ENCODE results near the gene GYPC. TPM values are rescaled to one million over a fixed set of nuclear protein-coding genes. Genes with fewer than 3 reads are reported as not detected.
"Not testable (repeated sequence)": the region's sequence is repeated elsewhere in the genome, so short reads cannot be mapped to it uniquely, and the experiment has no call there.

GYPC gene
- total and polyA plus RNA-seq, 2 of the 4 experiments (the other 2 are of a cell fraction), result 53.4 to 96.3 TPM

GRCh38 chr2:126715576-126716406, 59.8 kb downstream of the GYPC start:
- no peak for ATAC-seq (ENCODE audit: low read depth)

GRCh38 chr2:126717277-126717676, 61.3 kb downstream of the GYPC start:
- CTCF ChIA-PET; H3K9me1 ChIP-seq (ENCODE audit: insufficient read depth, low read length); intact Hi-C loops (cut with micrococcal nuclease); BruUV-seq (replicated peaks); H2BK20ac ChIP-seq (ENCODE audit: low read depth, low read length); H3K4me3 ChIP-seq (ENCODE audit: insufficient read depth, low read depth, low read length); POLR2A ChIA-PET (ENCODE audit: unreplicated experiment); H2BK5ac ChIP-seq (ENCODE audit: low read depth, low read length, poor library complexity, severe bottlenecking); DNase-seq; H3K9ac ChIP-seq (ENCODE audit: low read depth, low read length); H3K18ac ChIP-seq (ENCODE audit: low read depth, low read length); in situ Hi-C loops (cut with MboI; ENCODE audit: low sequenced_read_pairs); H4K8ac ChIP-seq (ENCODE audit: low read depth in 2 of 2, low read length in 2 of 2); H3K4ac ChIP-seq (ENCODE audit: low read depth, low read length); H3K27me3 ChIP-seq (ENCODE audit: control insufficient read depth, insufficient read depth, low read length); H3K23ac ChIP-seq (ENCODE audit: low read depth, low read length); ATAC-seq (ENCODE audit: low read depth); H2BK120ac ChIP-seq (ENCODE audit: low read depth, low read length); H3K27ac ChIP-seq (ENCODE audit: insufficient read depth, low read length); H3K4me2 ChIP-seq (ENCODE audit: low read depth, low read length); H3K14ac ChIP-seq (replicated peaks; ENCODE audit: low read depth, low read length); H3K36me3 ChIP-seq (ENCODE audit: control insufficient read depth, insufficient read depth, low read length); H3K4me1 ChIP-seq (ENCODE audit: control insufficient read depth, insufficient read depth, low read length); dilution Hi-C loops (cut with HindIII; ENCODE audit: low sequenced_read_pairs, unreplicated experiment); H4K5ac ChIP-seq (ENCODE audit: low read depth, low read length); H3K9me3 ChIP-seq (ENCODE audit: control insufficient read depth, insufficient read depth, low read length); H3K79me1 ChIP-seq (ENCODE audit: low read depth in 1 of 2, low read length in 2 of 2); H2BK15ac ChIP-seq (ENCODE audit: low read depth, low read length); H3K56ac ChIP-seq (ENCODE audit: extremely low read depth, insufficient read depth, low read length); H4K91ac ChIP-seq (ENCODE audit: insufficient read depth, low read depth, low read length); H2AFZ ChIP-seq (replicated peaks; ENCODE audit: low read length, poor library complexity); H2AK5ac ChIP-seq (ENCODE audit: low read depth, low read length); H2AK9ac ChIP-seq (replicated peaks; ENCODE audit: low read depth, low read length, poor library complexity); H4K20me1 ChIP-seq (ENCODE audit: insufficient read depth, low read length): not testable (repeated sequence)
- 100% methylated on average over 1 of the region's 10 CpGs; no CpG with 5 or more reads in 1 of the 2 experiments for WGBS, 2 experiments (ENCODE audit: extremely low coverage in 2 of 2, insufficient read length in 1 of 2)

More at GRCh38 chr2:126715576-126716406, 59.8 kb downstream of the GYPC start:
- Histone ChIP-seq H3K14ac (replicated peaks; ENCODE audit: low read depth, low read length) (no peak overlapping the region), H4K8ac (ENCODE audit: low read depth in 2 of 2, low read length in 2 of 2) (no peak overlapping the region), H3K27me3 (ENCODE audit: control insufficient read depth, insufficient read depth, low read length) (peaks cover 13% of the 10 kb centered on the region), H3K9me1 (ENCODE audit: insufficient read depth, low read length) (no peaks in the 10 kb centered on the region), H4K5ac (ENCODE audit: low read depth, low read length) (no peak overlapping the region), H2BK120ac (ENCODE audit: low read depth, low read length) (no peak overlapping the region), H3K18ac (ENCODE audit: low read depth, low read length) (no peak overlapping the region), H3K4me2 (ENCODE audit: low read depth, low read length) (no peak overlapping the region), H2AK9ac (replicated peaks; ENCODE audit: low read depth, low read length, poor library complexity) (no peak overlapping the region), H2BK20ac (ENCODE audit: low read depth, low read length) (no peak overlapping the region), H3K27ac (ENCODE audit: insufficient read depth, low read length) (no peak overlapping the region), H3K4me3 (ENCODE audit: insufficient read depth, low read depth, low read length) (no peak overlapping the region), H4K91ac (ENCODE audit: insufficient read depth, low read depth, low read length) (no peak overlapping the region), H2BK15ac (ENCODE audit: low read depth, low read length) (no peak overlapping the region), H2AFZ (replicated peaks; ENCODE audit: low read length, poor library complexity) (no peak overlapping the region), H2AK5ac (ENCODE audit: low read depth, low read length) (no peak overlapping the region), H3K9ac (ENCODE audit: low read depth, low read length) (no peak overlapping the region), H3K23ac (ENCODE audit: low read depth, low read length) (no peak overlapping the region), H3K56ac (ENCODE audit: extremely low read depth, insufficient read depth, low read length) (no peak overlapping the region), H2BK5ac (ENCODE audit: low read depth, low read length, poor library complexity, severe bottlenecking) (no peak overlapping the region), H3K4ac (ENCODE audit: low read depth, low read length) (no peak overlapping the region), H3K9me3 (ENCODE audit: control insufficient read depth, insufficient read depth, low read length) (no peaks in the 10 kb centered on the region), H3K4me1 (ENCODE audit: control insufficient read depth, insufficient read depth, low read length) (no peaks in the 10 kb centered on the region), H4K20me1 (ENCODE audit: insufficient read depth, low read length) (no peaks in the 10 kb centered on the region), H3K36me3 (ENCODE audit: control insufficient read depth, insufficient read depth, low read length) (no peaks in the 10 kb centered on the region), H3K79me1 (ENCODE audit: low read depth in 1 of 2, low read length in 2 of 2) (no peaks in the 10 kb centered on the region)
- in situ Hi-C loops (cut with MboI; ENCODE audit: low sequenced_read_pairs) (no loop called here), intact Hi-C loops (cut with micrococcal nuclease) (no loop called here), dilution Hi-C loops (cut with HindIII; ENCODE audit: low sequenced_read_pairs, unreplicated experiment) (no loop called here)
- TF ChIP-seq MAFK (IDR thresholded peaks at IDR 0.05; ENCODE audit: low read depth, low read length), result no peak
- no peak for DNase-seq
- ChIA-PET CTCF (no interaction called here), POLR2A (ENCODE audit: unreplicated experiment) (interaction anchor here (0.6 kb wide), 1 partner anchor 352 kb away, joined by 4 read pairs; no protein-coding TSS in a partner anchor)
- WGBS, 2 experiments (ENCODE audit: extremely low coverage in 2 of 2, insufficient read length in 1 of 2), result 14% methylated on average over 1 of the region's 5 CpGs; no CpG with 5 or more reads in 1 of the 2 experiments
- BruUV-seq (replicated peaks), result no TSS peak
